HEK293 (cell line): ENCODE measurements around the gene BUB1B.

Experiments
- FEZF1 ChIP-seq: fragments of 450-650 bp; formaldehyde crosslinking; IDR thresholded peaks from 2 replicates; pipeline ENCODE4 v1.5.1; 2016; ENCODE audit warnings: missing biosample characterization, missing genetic modification characterization
- GLI2 ChIP-seq: fragments of 450-650 bp; formaldehyde crosslinking; IDR thresholded peaks from 2 replicates; pipeline ENCODE4; 2017; ENCODE audit warnings: missing biosample characterization, missing genetic modification characterization, low read depth, borderline replicate concordance
- IKZF3 ChIP-seq: fragments of 450-650 bp; IDR thresholded peaks from 2 replicates; pipeline ENCODE4 v1.5.0; 2018; ENCODE audit warnings: missing biosample characterization, mild to moderate bottlenecking, missing genetic modification characterization, moderate library complexity
- OSR2 ChIP-seq: fragments of 450-650 bp; formaldehyde crosslinking; IDR thresholded peaks from 2 replicates; pipeline ENCODE4 v1.5.1; 2016; ENCODE audit warnings: missing biosample characterization, missing genetic modification characterization
- REPIN1 ChIP-seq: fragments of 450-650 bp; formaldehyde crosslinking; IDR thresholded peaks from 2 replicates; pipeline ENCODE4 v1.5.1; 2017; ENCODE audit warnings: missing biosample characterization, missing genetic modification characterization, low read depth
- SCRT2 ChIP-seq: fragments of 450-650 bp; formaldehyde crosslinking; IDR thresholded peaks from 2 replicates; pipeline ENCODE4 v1.5.1; 2016; ENCODE audit warnings: missing biosample characterization, missing genetic modification characterization
- TRIM28 ChIP-seq: IDR thresholded peaks from 2 replicates; pipeline ENCODE4 v1.6.1; 2011; ENCODE audit warnings: low read length, control low read depth, borderline replicate concordance
- ZBTB21 ChIP-seq: fragments of 450-650 bp; formaldehyde crosslinking; IDR thresholded peaks from 2 replicates; pipeline ENCODE4 v1.5.1; 2017; ENCODE audit warnings: missing biosample characterization, missing genetic modification characterization
- ZFP41 ChIP-seq: fragments of 450-650 bp; formaldehyde crosslinking; IDR thresholded peaks from 2 replicates; pipeline ENCODE4 v1.5.1; 2016; ENCODE audit warnings: missing biosample characterization, missing genetic modification characterization, borderline replicate concordance
- ZNF2 ChIP-seq: fragments of 450-650 bp; formaldehyde crosslinking; IDR thresholded peaks from 2 replicates; pipeline ENCODE4 v1.5.1; 2016; ENCODE audit warnings: missing biosample characterization, missing genetic modification characterization
- ZNF221 ChIP-seq: fragments of 450-650 bp; formaldehyde crosslinking; IDR thresholded peaks from 2 replicates; pipeline ENCODE4 v1.5.1; 2017; ENCODE audit warnings: missing biosample characterization, missing genetic modification characterization, borderline replicate concordance
- ZNF223 ChIP-seq: fragments of 450-650 bp; formaldehyde crosslinking; IDR thresholded peaks from 2 replicates; pipeline ENCODE4 v1.5.1; 2016; ENCODE audit warnings: missing biosample characterization, missing genetic modification characterization
- ZNF24 ChIP-seq: fragments of 450-650 bp; formaldehyde crosslinking; IDR thresholded peaks from 2 replicates; pipeline ENCODE4 v1.5.1; 2016; ENCODE audit warnings: missing biosample characterization, missing genetic modification characterization
- ZNF324 ChIP-seq: fragments of 450-650 bp; formaldehyde crosslinking; IDR thresholded peaks from 2 replicates; pipeline ENCODE4 v1.5.1; 2016; ENCODE audit warnings: missing biosample characterization, missing genetic modification characterization
- ZNF335 ChIP-seq: fragments of 450-650 bp; formaldehyde crosslinking; conservative IDR thresholded peaks from 2 replicates; pipeline ENCODE4 v1.5.1; 2016; ENCODE audit warnings: missing biosample characterization, missing genetic modification characterization
- ZNF426 ChIP-seq: fragments of 450-650 bp; formaldehyde crosslinking; IDR thresholded peaks from 2 replicates; pipeline ENCODE4 v1.5.1; 2017; ENCODE audit warnings: missing biosample characterization, missing genetic modification characterization, mild to moderate bottlenecking, inconsistent platforms, moderate library complexity
- ZNF473 ChIP-seq: fragments of 450-650 bp; formaldehyde crosslinking; IDR thresholded peaks from 2 replicates; pipeline ENCODE4 v1.5.1; 2017; ENCODE audit warnings: missing biosample characterization, missing genetic modification characterization
- ZNF514 ChIP-seq: fragments of 450-650 bp; formaldehyde crosslinking; IDR thresholded peaks from 2 replicates; pipeline ENCODE4 v1.5.1; 2016; ENCODE audit warnings: missing biosample characterization, missing genetic modification characterization
- ZNF596 ChIP-seq: fragments of 450-650 bp; IDR thresholded peaks from 2 replicates; pipeline ENCODE4 v1.5.0; 2018; ENCODE audit warnings: missing biosample characterization, mild to moderate bottlenecking, missing genetic modification characterization, moderate library complexity
- ZNF623 ChIP-seq: fragments of 450-650 bp; formaldehyde crosslinking; IDR thresholded peaks from 2 replicates; pipeline ENCODE4 v1.5.1; 2016; ENCODE audit warnings: missing biosample characterization, missing genetic modification characterization
- ZNF624 ChIP-seq: fragments of 450-650 bp; formaldehyde crosslinking; IDR thresholded peaks from 2 replicates; pipeline ENCODE4 v1.5.1; 2017; ENCODE audit warnings: missing biosample characterization, missing genetic modification characterization
- ZNF654 ChIP-seq: fragments of 450-650 bp; formaldehyde crosslinking; IDR thresholded peaks from 2 replicates; pipeline ENCODE4 v1.5.1; 2016; ENCODE audit warnings: low read depth, missing biosample characterization, missing genetic modification characterization
- ZNF670 ChIP-seq: fragments of 450-650 bp; formaldehyde crosslinking; IDR thresholded peaks from 2 replicates; pipeline ENCODE4 v1.5.1; 2016; ENCODE audit warnings: missing biosample characterization, missing genetic modification characterization, low read depth
- ZNF768 ChIP-seq: fragments of 450-650 bp; formaldehyde crosslinking; IDR thresholded peaks from 2 replicates; pipeline ENCODE4 v1.5.1; 2018; ENCODE audit warnings: missing biosample characterization, mild to moderate bottlenecking, missing genetic modification characterization
- ZNF785 ChIP-seq: fragments of 450-650 bp; formaldehyde crosslinking; IDR thresholded peaks from 2 replicates; pipeline ENCODE4 v1.5.1; 2016; ENCODE audit warnings: missing biosample characterization, missing genetic modification characterization
- ZSCAN16 ChIP-seq: fragments of 450-650 bp; formaldehyde crosslinking; IDR thresholded peaks from 2 replicates; pipeline ENCODE4 v1.5.1; 2016; ENCODE audit warnings: missing biosample characterization, missing genetic modification characterization
- TF ChIP-seq, protein P1 (sequence below): fragments of 450-650 bp; formaldehyde crosslinking; IDR thresholded peaks from 2 replicates; pipeline ENCODE4 v1.5.1; 2016; ENCODE audit warnings: missing biosample characterization, missing genetic modification characterization
- TF ChIP-seq, protein P2 (sequence below): fragments of 450-650 bp; formaldehyde crosslinking; IDR thresholded peaks from 2 replicates; pipeline ENCODE4 v1.5.1; 2016; ENCODE audit warnings: missing biosample characterization, missing genetic modification characterization
- TF ChIP-seq, protein P3 (sequence below): fragments of 450-650 bp; formaldehyde crosslinking; IDR thresholded peaks from 2 replicates; pipeline ENCODE4 v1.5.1; 2016; ENCODE audit warnings: missing biosample characterization, missing genetic modification characterization
- TF ChIP-seq, protein P4 (sequence below): fragments of 450-650 bp; IDR thresholded peaks from 2 replicates; pipeline ENCODE4 v1.5.1; 2018; ENCODE audit warnings: missing biosample characterization, missing genetic modification characterization
- TF ChIP-seq, protein P5 (sequence below): fragments of 450-650 bp; formaldehyde crosslinking; IDR thresholded peaks from 2 replicates; pipeline ENCODE4 v1.5.1; 2016; ENCODE audit warnings: missing biosample characterization, missing genetic modification characterization, borderline replicate concordance
- TF ChIP-seq, protein P6 (sequence below): fragments of 450-650 bp; formaldehyde crosslinking; IDR thresholded peaks from 2 replicates; pipeline ENCODE4 v1.5.1; 2016; ENCODE audit warnings: missing biosample characterization, missing genetic modification characterization

The BUB1B gene

DNA sequence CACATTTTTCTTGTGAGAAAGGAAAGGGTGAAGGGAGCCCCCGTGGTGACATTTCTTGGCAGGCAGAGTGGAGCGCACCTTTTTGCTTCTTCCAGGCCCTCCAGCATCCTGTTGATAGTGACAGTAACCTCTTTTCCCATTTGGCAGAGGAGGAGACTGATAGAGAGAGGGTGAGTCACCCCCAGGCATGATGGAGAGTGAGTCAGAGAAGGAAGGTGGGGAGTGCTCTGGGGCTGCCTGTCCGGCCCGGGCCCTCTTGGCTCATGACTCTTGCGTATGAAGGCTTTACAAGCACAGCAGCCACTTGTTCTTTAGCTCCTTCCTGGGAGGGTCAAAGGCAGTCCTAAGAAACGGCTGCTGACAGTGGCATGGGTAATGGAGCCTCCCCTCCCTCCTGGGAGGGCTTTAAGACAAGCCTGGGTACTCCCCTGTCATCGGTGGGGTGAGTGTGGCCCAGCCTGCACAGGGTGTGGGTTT lies 106.0 kb downstream of the BUB1B start (continued):
- TF ChIP-seq SCRT2 (tag by site-specific recombination) (peak; percentile 96), FEZF1 (no peak), ZNF596 (tag by site-specific recombination) (no peak), ZNF785 (tag by site-specific recombination) (no peak), ZNF426 (tag by site-specific recombination) (no peak), ZNF335 (tag by site-specific recombination) (peak; percentile 88), ZNF221 (tag by site-specific recombination) (no peak), ZNF670 (no peak), ZNF514 (tag by site-specific recombination) (no peak), REPIN1 (no peak), OSR2 (peak; percentile 38; the same call in 1 of the 2 replicates), TRIM28 (no peak), ZFP41 (tag by site-specific recombination) (no peak), ZNF223 (tag by site-specific recombination) (0 out of 2 replicates have a peak, but pooled peaks have one; percentile 55), GLI2 (tag by site-specific recombination) (no peak), ZNF623 (tag by site-specific recombination) (no peak), ZNF473 (tag by site-specific recombination) (no peak), ZSCAN16 (no peak), ZNF654 (tag by site-specific recombination) (no peak), ZNF324 (tag by site-specific recombination) (no peak; the same call in 1 of the 2 replicates), ZNF2 (tag by site-specific recombination) (no peak), ZBTB21 (tag by site-specific recombination) (0 out of 2 replicates have a peak, but pooled peaks have one; percentile 31), IKZF3 (no peak), ZNF624 (tag by site-specific recombination) (no peak), ZNF24 (tag by site-specific recombination) (peak; percentile 77; the same call in 1 of the 2 replicates), ZNF768 (no peak)
- TF ChIP-seq, protein P1, sequence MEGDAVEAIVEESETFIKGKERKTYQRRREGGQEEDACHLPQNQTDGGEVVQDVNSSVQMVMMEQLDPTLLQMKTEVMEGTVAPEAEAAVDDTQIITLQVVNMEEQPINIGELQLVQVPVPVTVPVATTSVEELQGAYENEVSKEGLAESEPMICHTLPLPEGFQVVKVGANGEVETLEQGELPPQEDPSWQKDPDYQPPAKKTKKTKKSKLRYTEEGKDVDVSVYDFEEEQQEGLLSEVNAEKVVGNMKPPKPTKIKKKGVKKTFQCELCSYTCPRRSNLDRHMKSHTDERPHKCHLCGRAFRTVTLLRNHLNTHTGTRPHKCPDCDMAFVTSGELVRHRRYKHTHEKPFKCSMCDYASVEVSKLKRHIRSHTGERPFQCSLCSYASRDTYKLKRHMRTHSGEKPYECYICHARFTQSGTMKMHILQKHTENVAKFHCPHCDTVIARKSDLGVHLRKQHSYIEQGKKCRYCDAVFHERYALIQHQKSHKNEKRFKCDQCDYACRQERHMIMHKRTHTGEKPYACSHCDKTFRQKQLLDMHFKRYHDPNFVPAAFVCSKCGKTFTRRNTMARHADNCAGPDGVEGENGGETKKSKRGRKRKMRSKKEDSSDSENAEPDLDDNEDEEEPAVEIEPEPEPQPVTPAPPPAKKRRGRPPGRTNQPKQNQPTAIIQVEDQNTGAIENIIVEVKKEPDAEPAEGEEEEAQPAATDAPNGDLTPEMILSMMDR (tag by site-specific recombination) = no peak
- TF ChIP-seq, protein P2, sequence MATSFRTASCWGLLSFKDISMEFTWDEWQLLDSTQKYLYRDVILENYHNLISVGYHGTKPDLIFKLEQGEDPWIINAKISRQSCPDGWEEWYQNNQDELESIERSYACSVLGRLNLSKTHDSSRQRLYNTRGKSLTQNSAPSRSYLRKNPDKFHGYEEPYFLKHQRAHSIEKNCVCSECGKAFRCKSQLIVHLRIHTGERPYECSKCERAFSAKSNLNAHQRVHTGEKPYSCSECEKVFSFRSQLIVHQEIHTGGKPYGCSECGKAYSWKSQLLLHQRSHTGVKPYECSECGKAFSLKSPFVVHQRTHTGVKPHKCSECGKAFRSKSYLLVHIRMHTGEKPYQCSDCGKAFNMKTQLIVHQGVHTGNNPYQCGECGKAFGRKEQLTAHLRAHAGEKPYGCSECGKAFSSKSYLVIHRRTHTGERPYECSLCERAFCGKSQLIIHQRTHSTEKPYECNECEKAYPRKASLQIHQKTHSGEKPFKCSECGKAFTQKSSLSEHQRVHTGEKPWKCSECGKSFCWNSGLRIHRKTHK (tag by site-specific recombination) = no peak
- TF ChIP-seq, protein P3, sequence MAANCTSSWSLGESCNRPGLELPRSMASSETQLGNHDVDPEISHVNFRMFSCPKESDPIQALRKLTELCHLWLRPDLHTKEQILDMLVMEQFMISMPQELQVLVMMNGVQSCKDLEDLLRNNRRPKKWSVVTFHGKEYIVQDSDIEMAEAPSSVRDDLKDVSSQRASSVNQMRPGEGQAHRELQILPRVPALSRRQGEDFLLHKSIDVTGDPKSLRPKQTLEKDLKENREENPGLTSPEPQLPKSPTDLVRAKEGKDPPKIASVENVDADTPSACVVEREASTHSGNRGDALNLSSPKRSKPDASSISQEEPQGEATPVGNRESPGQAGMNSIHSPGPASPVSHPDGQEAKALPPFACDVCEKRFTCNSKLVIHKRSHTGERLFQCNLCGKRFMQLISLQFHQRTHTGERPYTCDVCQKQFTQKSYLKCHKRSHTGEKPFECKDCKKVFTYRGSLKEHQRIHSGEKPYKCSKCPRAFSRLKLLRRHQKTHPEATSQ (tag by site-specific recombination) = no peak
- TF ChIP-seq, protein P4, sequence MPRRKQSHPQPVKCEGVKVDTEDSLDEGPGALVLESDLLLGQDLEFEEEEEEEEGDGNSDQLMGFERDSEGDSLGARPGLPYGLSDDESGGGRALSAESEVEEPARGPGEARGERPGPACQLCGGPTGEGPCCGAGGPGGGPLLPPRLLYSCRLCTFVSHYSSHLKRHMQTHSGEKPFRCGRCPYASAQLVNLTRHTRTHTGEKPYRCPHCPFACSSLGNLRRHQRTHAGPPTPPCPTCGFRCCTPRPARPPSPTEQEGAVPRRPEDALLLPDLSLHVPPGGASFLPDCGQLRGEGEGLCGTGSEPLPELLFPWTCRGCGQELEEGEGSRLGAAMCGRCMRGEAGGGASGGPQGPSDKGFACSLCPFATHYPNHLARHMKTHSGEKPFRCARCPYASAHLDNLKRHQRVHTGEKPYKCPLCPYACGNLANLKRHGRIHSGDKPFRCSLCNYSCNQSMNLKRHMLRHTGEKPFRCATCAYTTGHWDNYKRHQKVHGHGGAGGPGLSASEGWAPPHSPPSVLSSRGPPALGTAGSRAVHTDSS (tag by site-specific recombination) = no peak
- TF ChIP-seq, protein P5, sequence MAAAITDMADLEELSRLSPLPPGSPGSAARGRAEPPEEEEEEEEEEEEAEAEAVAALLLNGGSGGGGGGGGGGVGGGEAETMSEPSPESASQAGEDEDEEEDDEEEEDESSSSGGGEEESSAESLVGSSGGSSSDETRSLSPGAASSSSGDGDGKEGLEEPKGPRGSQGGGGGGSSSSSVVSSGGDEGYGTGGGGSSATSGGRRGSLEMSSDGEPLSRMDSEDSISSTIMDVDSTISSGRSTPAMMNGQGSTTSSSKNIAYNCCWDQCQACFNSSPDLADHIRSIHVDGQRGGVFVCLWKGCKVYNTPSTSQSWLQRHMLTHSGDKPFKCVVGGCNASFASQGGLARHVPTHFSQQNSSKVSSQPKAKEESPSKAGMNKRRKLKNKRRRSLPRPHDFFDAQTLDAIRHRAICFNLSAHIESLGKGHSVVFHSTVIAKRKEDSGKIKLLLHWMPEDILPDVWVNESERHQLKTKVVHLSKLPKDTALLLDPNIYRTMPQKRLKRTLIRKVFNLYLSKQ (tag by site-specific recombination) = no peak
- TF ChIP-seq, protein P6, sequence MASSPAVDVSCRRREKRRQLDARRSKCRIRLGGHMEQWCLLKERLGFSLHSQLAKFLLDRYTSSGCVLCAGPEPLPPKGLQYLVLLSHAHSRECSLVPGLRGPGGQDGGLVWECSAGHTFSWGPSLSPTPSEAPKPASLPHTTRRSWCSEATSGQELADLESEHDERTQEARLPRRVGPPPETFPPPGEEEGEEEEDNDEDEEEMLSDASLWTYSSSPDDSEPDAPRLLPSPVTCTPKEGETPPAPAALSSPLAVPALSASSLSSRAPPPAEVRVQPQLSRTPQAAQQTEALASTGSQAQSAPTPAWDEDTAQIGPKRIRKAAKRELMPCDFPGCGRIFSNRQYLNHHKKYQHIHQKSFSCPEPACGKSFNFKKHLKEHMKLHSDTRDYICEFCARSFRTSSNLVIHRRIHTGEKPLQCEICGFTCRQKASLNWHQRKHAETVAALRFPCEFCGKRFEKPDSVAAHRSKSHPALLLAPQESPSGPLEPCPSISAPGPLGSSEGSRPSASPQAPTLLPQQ (tag by site-specific recombination) = 0 out of 2 replicates have a peak, but pooled peaks have one; percentile 38
